ENCODE measurements around the gene ARID3A. TPM values are rescaled to one million over a fixed set of nuclear protein-coding genes. Genes with fewer than 3 reads are reported as not detected.
"Not testable (repeated sequence)": the region's sequence is repeated elsewhere in the genome, so short reads cannot be mapped to it uniquely, and the experiment has no call there.

Gene ARID3A
- total RNA-seq, 1 experiment from 2014 or later: 12.2 TPM

DNA sequence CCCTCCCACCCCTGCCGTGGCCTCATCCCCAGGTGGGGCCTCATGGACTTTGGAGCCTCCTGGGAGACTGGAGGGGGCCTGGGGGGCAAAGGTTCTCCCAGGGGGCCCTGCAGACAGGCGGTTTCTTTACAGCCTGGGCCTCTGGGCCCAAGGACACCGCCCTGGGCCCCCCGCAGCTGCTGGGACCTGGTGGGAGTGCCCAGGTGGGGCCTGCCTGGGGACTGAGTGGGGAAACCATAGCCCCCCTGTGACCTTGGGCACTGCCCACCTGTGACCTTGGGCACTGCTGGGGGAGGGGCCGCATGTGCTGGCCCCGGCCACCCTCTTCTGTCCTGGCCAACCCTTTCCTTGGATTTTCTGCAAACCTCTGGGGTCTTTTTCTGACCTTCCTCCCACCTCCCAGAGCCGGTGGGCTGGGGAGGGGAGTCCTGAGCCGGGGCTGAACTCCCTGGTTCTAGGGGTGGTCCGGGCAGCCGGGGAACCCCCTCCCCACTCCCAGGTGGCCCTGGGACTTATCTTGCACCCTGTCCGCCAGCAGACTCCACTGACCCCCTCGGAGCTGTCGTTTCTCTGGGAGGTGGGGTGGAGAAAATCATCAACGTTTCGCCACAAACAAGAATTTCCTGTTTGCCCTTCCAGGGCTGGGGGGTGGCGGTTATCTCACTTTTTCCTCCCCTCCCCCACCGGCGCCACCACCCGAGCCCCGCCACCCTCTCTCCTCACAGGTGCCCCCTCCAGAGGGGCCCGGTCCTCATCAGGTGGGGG, 27.0 kb downstream of the ARID3A start:
- in situ Hi-C loops (cut with HindIII; ENCODE audit: low pct_unique_long_range_greater_than_20kb, low sequenced_read_pairs): no loop called here
- DNase-seq (ENCODE audit: low read depth): no peak

DNA sequence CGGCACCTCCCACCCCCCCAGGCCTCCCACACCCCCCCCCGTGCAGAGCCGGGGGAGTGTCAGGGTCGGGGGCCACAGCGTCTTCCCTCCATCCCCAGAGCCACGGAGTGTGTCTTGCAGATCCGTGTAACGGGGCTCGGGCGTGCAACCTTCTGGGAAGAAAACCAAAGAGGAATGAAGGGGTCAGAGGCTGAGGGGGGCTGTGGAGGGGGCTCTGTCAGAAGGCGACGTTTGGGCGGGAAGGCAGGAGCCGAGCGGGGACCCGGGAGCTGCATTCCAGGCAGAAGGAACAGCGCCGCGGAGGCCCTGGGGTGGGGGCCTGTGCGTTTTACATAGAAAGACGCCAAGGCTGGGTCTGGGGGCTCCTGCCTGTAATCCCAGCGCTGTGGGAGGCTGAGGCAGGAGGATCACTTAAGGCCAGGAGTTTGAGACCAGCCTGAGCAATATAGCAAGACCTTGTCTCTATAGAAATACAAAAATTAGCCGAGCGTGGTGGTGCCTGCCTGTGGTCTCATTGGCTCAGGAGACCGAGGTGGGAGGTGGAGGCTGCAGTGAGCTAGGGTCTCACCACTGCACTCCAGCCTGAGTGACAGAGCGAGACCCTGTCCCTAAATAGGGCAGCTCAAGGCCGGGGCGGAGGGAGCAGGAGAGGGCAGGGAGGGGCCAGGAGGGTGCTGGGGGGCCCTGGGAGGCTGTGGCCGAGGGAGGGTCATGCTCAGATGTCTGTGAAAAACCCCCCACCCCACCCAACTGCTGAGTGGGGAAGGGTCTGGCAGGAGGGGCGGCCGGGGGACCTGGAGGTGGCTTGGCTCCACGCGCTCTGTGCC, 27.8 kb downstream of the ARID3A start:
- in situ Hi-C loops (cut with HindIII; ENCODE audit: low pct_unique_long_range_greater_than_20kb, low sequenced_read_pairs): no loop called here
- DNase-seq (ENCODE audit: low read depth): no peak

DNA sequence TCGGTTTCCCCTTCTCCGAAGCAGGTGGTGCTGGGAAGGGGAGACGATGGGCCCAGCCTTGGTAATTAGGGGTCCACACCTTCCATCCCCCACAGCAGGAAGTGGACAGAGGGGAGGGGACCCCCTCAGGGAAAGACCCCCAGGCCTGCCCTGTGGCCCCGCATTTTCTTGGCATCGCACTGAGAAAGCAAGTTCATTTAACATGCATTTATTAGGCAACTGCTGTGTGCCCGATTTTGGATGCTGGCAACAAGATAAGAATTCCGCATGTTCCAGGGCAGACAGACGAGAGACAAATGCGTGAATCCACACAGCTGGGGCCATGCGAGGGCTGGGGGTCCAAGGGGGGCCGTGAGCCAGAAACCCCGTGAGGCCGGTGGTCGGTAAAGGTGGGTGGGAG, 28.4 kb downstream of the ARID3A start:
- no peak for DNase-seq (ENCODE audit: low read depth)
- in situ Hi-C loops (cut with HindIII; ENCODE audit: low pct_unique_long_range_greater_than_20kb, low sequenced_read_pairs): no loop called here

DNA sequence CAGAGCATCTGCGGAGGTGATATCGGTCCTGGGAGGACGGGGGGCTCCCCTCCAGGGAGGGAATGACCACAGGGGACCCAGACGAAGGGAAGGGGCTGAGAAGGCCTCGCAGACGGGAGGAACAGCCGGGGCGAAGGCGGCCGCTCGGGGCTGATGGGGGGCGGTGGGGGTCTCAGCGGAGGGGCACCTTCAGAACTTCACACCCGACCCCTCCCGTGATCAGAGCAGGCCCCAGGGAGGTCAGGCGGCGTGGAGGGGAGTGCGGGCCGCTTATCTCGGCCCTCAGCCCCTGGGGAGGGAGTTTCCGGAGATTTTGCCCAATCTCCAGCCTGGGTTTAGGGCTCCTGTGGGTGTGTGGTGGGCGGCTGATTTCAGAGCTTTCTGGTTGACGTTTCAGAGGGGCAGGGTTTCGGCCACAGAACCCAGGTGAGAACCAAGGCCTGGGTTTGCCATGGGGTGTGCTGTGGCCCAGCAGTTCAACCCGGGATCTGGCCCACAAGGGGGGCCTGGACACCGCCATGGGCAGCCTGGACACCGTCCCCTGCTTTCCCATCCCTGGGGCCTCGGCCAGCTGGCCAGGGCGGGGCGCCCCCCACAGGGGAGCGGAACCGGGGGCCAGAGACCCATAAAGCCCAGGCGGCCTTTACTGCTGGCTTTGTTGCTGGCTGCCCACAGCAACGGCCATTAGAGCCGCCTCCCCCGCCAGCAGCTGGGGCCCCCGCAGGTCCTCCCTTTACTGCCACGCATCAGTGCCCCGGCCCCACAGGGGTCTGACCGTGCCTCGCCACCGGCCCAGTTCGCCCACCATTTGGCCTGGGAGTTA, 29.0 kb downstream of the ARID3A start:
- in situ Hi-C loops (cut with HindIII; ENCODE audit: low pct_unique_long_range_greater_than_20kb, low sequenced_read_pairs): no loop called here

DNA sequence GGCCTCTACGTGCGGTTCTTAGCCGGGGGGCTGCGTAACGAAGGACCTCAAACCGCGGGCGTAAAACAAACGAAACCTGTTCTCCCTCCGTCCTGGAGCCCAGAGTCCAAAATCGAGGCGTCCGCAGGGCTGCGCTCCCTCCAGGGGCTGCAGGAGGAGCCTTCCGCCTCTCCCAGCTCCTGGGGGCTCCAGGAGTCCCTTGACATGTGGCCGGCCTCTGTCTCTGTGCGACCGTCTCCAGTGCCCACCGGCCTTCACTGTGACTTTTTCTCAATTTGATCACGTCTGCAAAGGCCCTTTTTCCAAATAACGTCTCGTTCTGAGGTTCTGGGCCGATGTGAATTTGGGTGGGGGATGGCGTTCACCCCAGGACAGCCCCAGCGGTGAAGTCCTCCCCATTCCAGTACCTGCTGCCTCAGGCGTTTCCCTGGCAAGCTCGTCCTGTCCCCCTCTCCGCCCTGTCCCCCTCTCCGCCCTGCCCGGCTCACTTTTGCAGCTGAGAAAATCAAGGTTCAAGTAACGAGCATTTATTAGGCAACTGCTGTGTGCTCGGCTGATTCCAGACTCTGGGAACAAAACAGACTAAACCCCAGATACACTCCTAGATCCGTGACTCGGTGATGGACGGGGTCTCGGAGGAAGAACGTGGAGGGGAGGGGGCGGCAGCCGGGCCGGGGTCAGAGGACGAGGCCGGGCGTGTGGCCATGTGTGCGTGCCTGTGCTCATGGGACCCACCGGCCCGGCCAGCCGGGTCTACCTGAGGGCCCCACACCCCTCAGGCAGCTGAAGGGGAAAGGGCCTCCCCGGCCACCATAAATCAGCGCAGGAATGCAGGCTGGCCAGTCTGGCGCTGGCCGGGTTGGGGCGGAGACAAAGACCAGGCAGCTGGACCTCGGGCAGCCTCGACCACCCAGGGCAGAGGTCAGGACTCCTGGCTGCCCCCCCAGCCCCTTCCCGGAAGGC, 30.2 kb downstream of the ARID3A start:
- in situ Hi-C loops (cut with HindIII; ENCODE audit: low pct_unique_long_range_greater_than_20kb, low sequenced_read_pairs): no loop called here

More for the DNA sequence above, 29.0 kb downstream of the ARID3A start:
- no peak for DNase-seq (ENCODE audit: low read depth)

DNA sequence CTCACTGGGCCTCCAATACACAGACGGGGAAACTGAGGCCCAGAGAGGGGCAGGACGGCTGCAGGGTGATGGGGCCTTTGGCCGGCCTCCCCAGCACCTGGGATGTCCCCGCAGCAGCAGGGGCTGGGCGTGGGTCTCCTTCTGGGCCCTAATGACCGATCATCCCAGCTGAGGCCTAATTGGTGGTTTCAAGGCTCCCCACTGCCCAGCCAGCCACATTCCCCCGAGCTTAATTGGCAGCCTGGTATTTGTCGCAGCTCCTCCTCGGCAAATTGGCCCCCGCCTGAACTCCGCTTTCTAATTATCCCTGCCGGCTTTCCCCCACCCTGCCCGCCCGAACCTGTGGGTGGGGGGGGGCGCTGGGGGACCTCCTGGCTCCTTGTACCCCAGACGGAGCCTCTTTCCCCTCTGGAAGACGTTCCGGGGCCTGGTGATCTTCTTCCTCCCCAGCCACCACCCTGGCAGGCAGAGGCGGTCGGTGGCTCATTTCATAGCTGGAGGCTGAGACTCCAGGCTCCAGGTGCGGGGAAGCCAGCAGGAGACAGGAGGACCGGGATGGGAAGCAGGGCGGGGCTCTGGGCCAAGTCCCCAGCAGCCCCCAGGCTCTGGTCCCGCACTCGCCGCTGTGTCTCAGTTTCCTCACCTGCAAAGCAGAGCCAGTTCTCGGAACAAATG, 31.1 kb downstream of the ARID3A start:
- in situ Hi-C loops (cut with HindIII; ENCODE audit: low pct_unique_long_range_greater_than_20kb, low sequenced_read_pairs): no loop called here
- no peak for DNase-seq (ENCODE audit: low read depth)

More for the DNA sequence above, 30.2 kb downstream of the ARID3A start:
- no peak for DNase-seq (ENCODE audit: low read depth)

DNA sequence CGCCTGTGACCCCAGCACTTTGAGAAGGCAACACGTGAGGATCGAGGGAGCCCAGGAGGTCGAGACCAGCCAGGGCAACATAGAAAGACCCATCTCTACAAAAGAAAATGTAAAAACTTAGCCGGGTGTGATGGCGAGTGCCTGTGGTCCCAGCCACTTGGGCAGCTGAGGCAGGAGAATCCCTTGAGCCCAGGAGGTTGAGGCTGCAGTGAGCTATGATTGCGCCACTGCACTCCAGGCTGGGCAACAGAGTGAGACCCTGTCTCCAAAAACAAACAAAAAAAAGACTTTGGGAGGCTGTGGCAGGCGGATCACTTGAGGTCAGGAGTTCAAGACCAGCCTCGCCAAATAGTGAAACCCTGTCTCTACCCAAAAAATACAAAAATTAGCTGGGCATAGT, 31.7 kb downstream of the ARID3A start:
- DNase-seq (ENCODE audit: low read depth); in situ Hi-C loops (cut with HindIII; ENCODE audit: low pct_unique_long_range_greater_than_20kb, low sequenced_read_pairs): not testable (repeated sequence)

DNA sequence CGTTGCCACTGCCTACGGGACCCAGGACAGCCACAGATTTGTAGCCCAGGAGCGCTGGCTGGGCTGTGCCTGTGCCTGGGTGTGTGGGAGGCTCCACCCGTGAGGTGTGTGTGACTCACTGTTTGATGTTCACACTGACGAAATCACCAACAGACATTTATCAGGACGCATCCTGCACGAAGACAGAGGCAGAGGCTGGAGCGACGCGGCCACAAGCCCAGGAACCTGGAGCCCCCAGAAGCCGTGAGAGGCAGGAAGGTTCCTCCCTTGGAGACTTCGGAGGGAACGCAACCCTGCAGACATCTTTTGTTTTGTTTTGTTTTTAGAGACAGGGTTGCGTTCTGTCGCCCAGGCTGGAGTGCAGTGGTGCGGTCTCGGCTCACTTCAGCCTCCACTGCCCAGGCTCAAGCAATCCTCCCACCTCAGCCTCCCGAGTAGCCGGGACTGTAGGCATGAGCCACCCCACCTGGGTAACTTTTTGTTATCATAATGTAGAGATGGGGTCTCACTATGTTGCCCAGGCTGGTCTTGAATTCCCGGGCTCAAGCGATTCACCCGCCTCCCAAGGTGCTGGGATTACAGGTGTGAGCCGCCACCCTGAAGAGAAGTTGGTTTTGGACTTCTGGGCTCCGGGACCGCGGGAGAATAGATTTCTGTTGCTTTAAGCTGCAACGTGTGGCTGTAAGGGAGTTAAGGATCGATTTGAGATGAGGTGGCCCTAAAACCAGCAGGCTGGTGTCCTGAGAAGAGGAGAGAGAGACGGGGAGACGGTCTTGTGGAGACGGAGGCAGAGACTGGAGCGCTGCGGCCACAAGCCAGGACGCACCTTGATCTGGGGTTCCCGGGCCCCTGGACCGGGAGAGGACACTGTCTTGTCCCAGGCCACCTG, 33.4 kb downstream of the ARID3A start:
- in situ Hi-C loops (cut with HindIII; ENCODE audit: low pct_unique_long_range_greater_than_20kb, low sequenced_read_pairs): no loop called here
- DNase-seq (ENCODE audit: low read depth): no peak

DNA sequence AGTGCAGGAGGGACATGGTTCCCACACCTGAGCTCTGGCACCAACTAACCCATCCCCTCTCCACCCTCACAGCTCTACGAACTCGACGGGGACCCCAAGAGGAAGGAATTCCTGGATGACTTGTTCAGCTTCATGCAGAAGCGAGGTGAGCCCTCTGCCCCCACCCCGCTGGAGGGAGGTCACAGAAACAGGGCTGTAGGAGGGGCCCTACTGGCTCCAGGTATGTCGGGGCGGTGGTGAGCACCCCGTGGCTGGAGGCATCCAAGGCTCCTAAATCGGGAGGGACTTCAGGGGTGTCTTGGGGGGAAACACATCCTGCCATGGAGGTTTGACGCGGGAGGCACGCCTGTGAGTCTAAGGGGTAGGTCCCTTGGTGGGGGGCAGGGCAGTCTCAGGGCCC, 34.2 kb downstream of the ARID3A start:
- in situ Hi-C loops (cut with HindIII; ENCODE audit: low pct_unique_long_range_greater_than_20kb, low sequenced_read_pairs): no loop called here
- DNase-seq (ENCODE audit: low read depth): no peak

DNA sequence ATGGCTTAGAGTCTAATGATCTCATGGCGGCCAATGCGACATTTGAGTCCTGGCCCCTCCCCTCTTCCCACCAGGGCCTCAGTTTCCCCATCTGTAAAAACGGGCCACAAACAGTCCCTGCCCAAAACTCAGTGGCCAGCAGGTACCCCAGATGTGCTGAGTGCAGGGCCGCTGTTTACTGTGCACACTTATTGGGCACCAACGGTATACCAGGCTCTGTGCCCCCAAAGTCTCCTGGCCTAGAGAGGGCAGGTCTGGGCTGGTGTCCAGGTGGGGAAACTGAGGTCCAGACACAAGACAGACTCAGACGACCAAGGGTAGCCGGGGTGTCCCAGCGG, 34.7 kb downstream of the ARID3A start:
- no peak for DNase-seq (ENCODE audit: low read depth)
- in situ Hi-C loops (cut with HindIII; ENCODE audit: low pct_unique_long_range_greater_than_20kb, low sequenced_read_pairs): no loop called here

DNA sequence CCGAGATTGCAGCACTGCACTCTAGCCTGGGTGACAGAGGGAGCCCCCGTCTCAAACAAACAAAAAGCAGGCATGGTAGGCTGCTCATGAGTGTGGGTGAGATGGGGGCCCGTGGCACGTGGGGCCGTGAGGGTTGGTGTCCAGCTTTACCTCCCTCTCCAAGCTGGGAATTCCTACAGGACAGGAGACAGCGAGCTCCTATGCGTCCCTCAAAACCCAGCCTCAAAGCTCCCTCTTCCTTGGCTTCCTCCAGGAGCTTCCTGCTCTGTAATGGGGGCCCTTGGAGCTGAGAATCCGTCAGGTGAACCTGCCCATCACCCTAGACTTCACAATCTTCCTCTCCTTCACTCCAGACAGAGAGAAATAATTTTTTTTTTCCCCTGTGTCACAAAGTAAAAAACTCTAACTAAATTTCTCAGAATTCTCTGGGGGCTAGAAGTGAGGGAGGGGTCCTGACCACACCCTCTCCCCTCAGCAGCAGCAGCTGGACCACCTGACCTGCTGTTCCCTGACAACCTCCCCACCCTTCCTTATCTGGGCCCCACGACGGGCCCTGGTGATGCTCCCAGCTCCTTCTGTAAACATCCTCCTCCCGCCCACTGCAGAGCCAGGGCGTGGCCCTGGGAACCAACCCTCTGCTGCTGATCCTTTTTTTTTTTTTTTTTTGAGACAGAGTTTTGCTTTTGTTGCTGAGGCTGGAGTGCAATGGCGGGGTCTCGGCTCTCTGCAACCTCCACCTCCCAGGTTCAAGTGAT, 36.2 kb downstream of the ARID3A start:
- in situ Hi-C loops (cut with HindIII; ENCODE audit: low pct_unique_long_range_greater_than_20kb, low sequenced_read_pairs): no loop called here
- peak; percentile 8 for DNase-seq (ENCODE audit: low read depth)

DNA sequence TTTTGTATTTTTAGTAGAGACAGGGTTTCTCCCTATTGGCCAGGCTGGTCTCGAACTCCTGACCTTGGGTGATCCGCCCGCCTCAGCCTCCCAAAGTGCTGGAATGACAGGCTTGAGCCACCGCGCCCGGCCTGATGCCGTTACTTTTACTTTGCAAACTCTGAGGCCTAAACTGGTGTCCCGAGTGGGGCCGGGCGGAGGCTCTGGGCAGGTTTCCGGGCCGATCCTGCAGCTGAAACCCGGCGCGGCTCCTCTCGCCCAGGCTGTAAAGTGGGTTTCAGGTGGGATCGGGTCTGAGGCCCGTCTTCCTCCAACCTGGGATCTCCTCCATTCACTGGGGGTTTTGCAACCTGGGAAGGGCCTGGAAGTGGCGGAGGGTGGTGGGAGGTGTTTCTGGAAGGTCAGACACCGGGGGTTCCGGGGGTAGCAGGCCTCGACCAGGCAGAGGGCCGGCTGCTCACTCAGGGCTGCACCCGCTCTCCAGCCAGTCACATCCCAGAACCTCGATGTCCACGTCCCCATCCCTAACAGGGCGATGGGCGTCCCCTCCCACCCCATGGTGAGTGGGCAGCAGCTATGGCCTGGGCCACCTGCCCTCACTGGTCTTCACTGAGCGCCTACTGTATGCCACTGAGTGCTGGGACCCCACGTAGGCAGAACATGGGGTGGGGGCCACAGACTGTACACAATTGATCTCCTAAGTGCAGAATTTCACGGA, 37.0 kb downstream of the ARID3A start:
- DNase-seq (ENCODE audit: low read depth): no peak
- in situ Hi-C loops (cut with HindIII; ENCODE audit: low pct_unique_long_range_greater_than_20kb, low sequenced_read_pairs): no loop called here

DNA sequence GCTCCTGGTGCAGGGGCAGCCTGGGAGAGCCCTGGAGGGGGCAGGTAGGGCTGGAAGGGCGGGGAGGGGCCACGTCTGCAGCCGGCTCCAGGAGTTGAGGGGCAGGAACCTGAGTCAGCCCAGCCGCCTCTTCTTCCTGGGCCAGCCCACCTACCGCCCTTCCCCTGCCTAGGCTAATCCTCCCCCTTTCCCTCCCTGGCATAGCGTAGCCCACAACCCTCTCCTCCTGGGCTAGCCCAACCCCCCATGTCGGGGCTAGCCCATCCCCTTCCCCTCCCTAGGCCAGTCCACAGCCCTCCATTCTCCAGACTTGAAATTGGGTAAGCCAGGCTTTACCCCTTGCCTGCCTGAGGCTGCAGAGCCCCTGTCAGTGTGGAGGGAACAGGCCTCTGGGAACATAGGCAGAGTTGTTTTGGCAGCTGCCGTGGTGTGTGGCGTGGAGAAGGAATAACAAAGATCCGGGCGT, 37.7 kb downstream of the ARID3A start:
- DNase-seq (ENCODE audit: low read depth): no peak
- in situ Hi-C loops (cut with HindIII; ENCODE audit: low pct_unique_long_range_greater_than_20kb, low sequenced_read_pairs): no loop called here

DNA sequence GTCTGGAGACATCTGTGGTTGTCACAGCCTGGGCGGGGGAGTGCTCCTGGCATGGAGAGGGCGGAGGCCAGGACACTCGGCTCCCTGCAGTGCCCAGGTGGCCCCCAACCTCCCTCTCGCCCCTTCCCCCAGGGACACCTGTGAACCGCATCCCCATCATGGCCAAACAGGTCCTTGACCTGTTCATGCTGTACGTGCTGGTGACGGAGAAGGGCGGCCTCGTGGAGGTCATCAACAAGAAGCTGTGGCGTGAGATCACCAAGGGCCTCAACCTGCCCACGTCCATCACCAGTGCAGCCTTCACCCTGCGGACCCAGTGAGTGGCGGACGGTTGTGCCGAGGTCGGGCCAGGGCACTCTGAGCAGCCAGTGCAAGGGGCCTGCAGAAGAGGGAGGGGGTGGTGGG, 38.3 kb downstream of the ARID3A start:
- DNase-seq (ENCODE audit: low read depth): no peak
- in situ Hi-C loops (cut with HindIII; ENCODE audit: low pct_unique_long_range_greater_than_20kb, low sequenced_read_pairs): no loop called here
